T-cell (primary cell): ENCODE measurements around the gene LBR. TPM values are rescaled to one million over a fixed set of nuclear protein-coding genes. Genes with fewer than 3 reads are reported as not detected.

Experiments used
- ATAC-seq, 4 experiments: fragments of 200-7000 bp in 3 of 4; fragments of 150-1000 bp in 1 of 4; cut with Tn5 transposase; replicated peaks in 1 of 4; 1 replicate in 3 of 4; 2 replicates in 1 of 4; pipeline ENCODE4 v1.10.0; 2021; ENCODE audit warnings: moderate library complexity in 3 of 4, mild to moderate bottlenecking in 2 of 4, moderate number of reproducible peaks in 1 of 4
- CTCF ChIA-PET, 2 donors: fragments of 300-600 bp; sonication (Branson Sonifier 250); formaldehyde crosslinking; loops; one replicate each; lab custom pipeline; 2022; ENCODE audit warnings: antibody characterized with exemption in 2 of 2; lab: Charles Lee
- POLR2A ChIA-PET, 2 donors: fragments of 300-600 bp; sonication (Branson Sonifier 250); formaldehyde crosslinking; loops; one replicate each; lab custom pipeline; 2022; ENCODE audit warnings: antibody characterized with exemption in 2 of 2; lab: Charles Lee
- DNase-seq, 35 experiments: peaks; one replicate each; pipeline versions ENCODE4 v3.0.0 to v3.0.0-alpha.2; 2013 to 2023
- H3K27ac ChIP-seq: one replicate; pipeline ENCODE4 v1.5.1; 2013; ENCODE audit warnings: low read length
- H3K27me3 ChIP-seq, 2 experiments: replicated peaks in 1 of 2; 1 replicate in 1 of 2; 2 replicates in 1 of 2; pipeline versions ENCODE4 v1.6.1 to v1.7.0; 2013; ENCODE audit warnings: low read length in 1 of 2, mixed read lengths in 1 of 2; ENCODE audit not compliant: control insufficient read depth in 2 of 2, insufficient read depth in 2 of 2; ENCODE audit errors: extremely low read depth in 1 of 2
- H3K36me3 ChIP-seq, 2 donors: 1 replicate in 1 of 2; 2 replicates in 1 of 2; pipeline versions ENCODE4 v1.6.1 to v1.7.0; 2013; ENCODE audit warnings: low read length in 1 of 2; ENCODE audit not compliant: control insufficient read depth in 2 of 2, insufficient read depth in 1 of 2; ENCODE audit errors: extremely low read depth in 1 of 2
- H3K4me1 ChIP-seq, 2 experiments: 1 replicate in 1 of 2; 2 replicates in 1 of 2; pipeline versions ENCODE4 v1.6.1 to v1.7.0; 2013; ENCODE audit warnings: low read length in 2 of 2, mixed read lengths in 1 of 2; ENCODE audit not compliant: insufficient read depth in 2 of 2, control insufficient read depth in 1 of 2; ENCODE audit errors: extremely low read depth in 1 of 2
- H3K4me3 ChIP-seq, 2 donors: 1 replicate in 1 of 2; 2 replicates in 1 of 2; pipeline versions ENCODE4 v1.5.1 to v1.7.0; 2013; ENCODE audit warnings: mild to moderate bottlenecking in 2 of 2, low read length in 1 of 2, moderate library complexity in 1 of 2; ENCODE audit not compliant: control insufficient read depth in 1 of 2; ENCODE audit errors: extremely low read depth in 1 of 2
- H3K9me3 ChIP-seq: 2 replicates; pipeline ENCODE4 v1.7.0; 2013
- H3K27ac Mint-ChIP-seq, 2 donors: one replicate each; pipeline ENCODE4 v1.8.0; 2020 to 2021; ENCODE audit warnings: mild to moderate bottlenecking in 2 of 2, mixed read lengths in 2 of 2
- H3K27me3 Mint-ChIP-seq, 2 donors: one replicate each; pipeline ENCODE4 v1.8.0; 2021 to 2022; ENCODE audit warnings: mixed read lengths in 2 of 2
- H3K36me3 Mint-ChIP-seq: one replicate; pipeline ENCODE4 v1.8.0; 2021; ENCODE audit warnings: mixed read lengths
- H3K4me1 Mint-ChIP-seq, 3 donors: one replicate each; pipeline ENCODE4 v1.8.0; 2020 to 2022; ENCODE audit warnings: mixed read lengths in 3 of 3, mild to moderate bottlenecking in 1 of 3
- H3K4me3 Mint-ChIP-seq, 3 donors: one replicate each; pipeline ENCODE4 v1.8.0; 2020 to 2022; ENCODE audit warnings: mild to moderate bottlenecking in 3 of 3, mixed read lengths in 3 of 3, moderate library complexity in 3 of 3
- H3K9me3 Mint-ChIP-seq, 3 donors: one replicate each; pipeline ENCODE4 v1.8.0; 2020 to 2022; ENCODE audit warnings: mixed read lengths in 3 of 3
- WGBS: methylation state at CpG from one replicate; pipeline ENCODE4 v1.1.5; 2013; ENCODE audit warnings: missing lambda C conversion rate; ENCODE audit not compliant: insufficient coverage; 5-methylcytosine and 5-hydroxymethylcytosine counted together
- total RNA-seq, 35 experiments: library from RNA in 6 of 35; stranded (reverse) in 6 of 35; fragments of 120-200 nt in 1 of 35; gene quantifications; one replicate each; pipeline versions ENCODE4 v1.2.1 to v1.2.4 and lab custom pipeline; 2013 to 2026

Gene LBR
- total RNA-seq, 5 donors from 2014 or later (not counting 1 experiment from before 2014, with no cell fraction given): 105 to 142 (median 118) TPM

GRCh38 chr1:225460737-225461532 is 33.1 kb upstream of the LBR start:
- CTCF ChIA-PET: interaction anchor here (0.7 to 1.5 kb wide), 7 partner anchors 12 to 527 kb away, joined by 3 to 11 read pairs (median 3); partner anchors contain the start of gene LBR (in 1 of the 2)
- POLR2A ChIA-PET: interaction anchor here in 1 of 2 donors (0.5 to 0.6 kb wide), 2 partner anchors 16 to 32 kb away, joined by 3 to 5 read pairs; no protein-coding TSS in a partner anchor
- Mint-ChIP-seq H3K27me3 (no peaks in the 10 kb centered on the region), H3K27ac (peak overlapping the region; percentile 61 to 75), H3K4me3 (peak overlapping the region in 1 of 3 donors; percentile 0), H3K9me3 (no peaks in the 10 kb centered on the region), H3K36me3 (no peaks in the 10 kb centered on the region), H3K4me1 (peaks cover 28 to 54% (median 44%) of the 10 kb centered on the region in 3 donors)
- ATAC-seq (peak; percentile 82 to 91 (median 84)), DNase-seq (peak in 32 of 35 experiments; percentile 33 to 77 (median 58))
- Histone ChIP-seq H3K9me3 (no peaks in the 10 kb centered on the region), H3K4me3 (no peak overlapping the region), H3K27me3 (no peaks in the 10 kb centered on the region), H3K27ac (peak overlapping the region; percentile 43), H3K4me1 (peaks cover 3 to 56% of the 10 kb centered on the region in 2 experiments), H3K36me3 (no peaks in the 10 kb centered on the region)
- WGBS: 55% methylated on average over 4 of the region's 8 CpGs

- Mint-ChIP-seq H3K36me3 (no peaks in the 10 kb centered on the region), H3K27me3 (no peaks in the 10 kb centered on the region), H3K4me1 (peaks cover 25 to 49% (median 38%) of the 10 kb centered on the region in 3 donors), H3K9me3 (no peaks in the 10 kb centered on the region), H3K27ac (peak overlapping the region; percentile 61 to 75), H3K4me3 (peak overlapping the region in 2 of 3 donors; percentile 0 to 7)
- Histone ChIP-seq H3K9me3 (no peaks in the 10 kb centered on the region), H3K4me1 (peaks cover 3 to 51% of the 10 kb centered on the region in 2 experiments), H3K36me3 (no peaks in the 10 kb centered on the region), H3K4me3 (no peak overlapping the region), H3K27ac (peak overlapping the region; percentile 43), H3K27me3 (no peaks in the 10 kb centered on the region)
- peak in 6 of 35 experiments; percentile 8 to 43 (median 26) for DNase-seq
- peak in 3 of 4 experiments; percentile 10 to 53 (median 14) for ATAC-seq
- WGBS: 73% methylated on average over 15 of the region's 18 CpGs
- ChIA-PET CTCF (interaction anchor here (0.6 to 1.5 kb wide), 7 partner anchors 13 to 36 kb away, joined by 3 to 11 read pairs (median 3); partner anchors contain the start of gene LBR (in 1 of the 2)), POLR2A (interaction anchor here in 1 of 2 donors (0.5 to 0.6 kb wide), 2 partner anchors 15 to 31 kb away, joined by 3 to 5 read pairs; no protein-coding TSS in a partner anchor)
These were observed 32.3 kb upstream of the LBR start for GRCh38 chr1:225460021-225460736.

DNA sequence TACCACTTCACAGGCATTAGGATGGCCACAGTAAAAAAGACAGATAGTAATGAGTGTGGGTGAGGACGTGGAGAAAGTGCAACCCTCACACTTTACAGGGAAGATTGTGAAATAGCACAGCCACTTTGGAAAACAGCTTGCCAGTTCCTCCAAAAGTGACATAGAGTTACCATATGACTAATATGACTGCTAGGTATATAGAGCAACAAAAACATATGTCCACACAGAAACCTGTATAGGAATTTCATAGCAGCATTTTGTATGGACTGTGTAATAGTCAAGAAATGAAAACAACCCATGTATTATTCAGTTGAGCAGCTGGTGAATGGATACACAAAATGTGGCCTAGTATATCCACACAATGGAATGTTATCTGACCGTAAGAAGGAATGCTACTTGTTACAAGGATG is 30.4 kb upstream of the LBR start:
- H3K4me1 Mint-ChIP-seq: peaks cover 36 to 57% (median 39%) of the 10 kb centered on the region in 3 donors
- H3K4me1 ChIP-seq: peaks cover 3 to 51% of the 10 kb centered on the region in 2 experiments
- no peak for DNase-seq
- H3K36me3 ChIP-seq: no peaks in the 10 kb centered on the region
- no peak overlapping the region for H3K4me3 ChIP-seq
- no peak overlapping the region for H3K27ac ChIP-seq
- POLR2A ChIA-PET: no interaction called here
- H3K4me3 Mint-ChIP-seq: no peak overlapping the region
- H3K27ac Mint-ChIP-seq: no peak overlapping the region
- WGBS: 83% methylated on average over 1 of the region's 2 CpGs
- H3K27me3 ChIP-seq: no peaks in the 10 kb centered on the region
- H3K9me3 ChIP-seq: no peaks in the 10 kb centered on the region
- CTCF ChIA-PET: interaction anchor here in 1 of 2 donors (1.1 kb wide), 1 partner anchor 15 kb away, joined by 3 read pairs; no protein-coding TSS in a partner anchor
- no peaks in the 10 kb centered on the region for H3K27me3 Mint-ChIP-seq
- H3K9me3 Mint-ChIP-seq: no peaks in the 10 kb centered on the region
- H3K36me3 Mint-ChIP-seq: no peaks in the 10 kb centered on the region
- no peak for ATAC-seq

DNA sequence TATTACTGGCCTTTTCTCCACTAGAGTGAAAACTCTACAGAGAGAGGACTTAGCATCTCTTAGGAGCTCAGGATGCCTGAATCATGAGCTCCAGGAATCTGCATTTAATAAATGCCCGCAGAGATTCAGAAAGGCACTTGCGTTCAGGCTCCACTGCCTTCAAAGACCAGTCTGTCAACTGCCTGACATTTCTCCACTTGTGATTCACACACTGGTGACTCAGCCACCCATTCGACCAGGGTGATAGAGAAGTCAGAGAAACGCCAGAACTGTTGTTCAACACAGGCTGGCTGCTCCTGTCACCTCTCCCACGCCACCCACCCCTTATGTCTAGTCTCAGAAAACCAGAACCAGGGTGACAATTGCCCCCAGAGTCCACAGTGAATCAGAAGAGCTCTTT is 26.9 kb upstream of the LBR start:
- Histone ChIP-seq H3K9me3 (no peaks in the 10 kb centered on the region), H3K4me3 (no peak overlapping the region), H3K27ac (peak overlapping the region; percentile 58), H3K36me3 (no peaks in the 10 kb centered on the region), H3K4me1 (peaks cover 0 to 25% of the 10 kb centered on the region in 2 experiments), H3K27me3 (no peaks in the 10 kb centered on the region)
- Mint-ChIP-seq H3K27me3 (no peaks in the 10 kb centered on the region), H3K4me1 (peaks cover 23 to 40% (median 26%) of the 10 kb centered on the region in 3 donors), H3K4me3 (no peak overlapping the region), H3K27ac (peak overlapping the region; percentile 55 to 75), H3K9me3 (no peaks in the 10 kb centered on the region), H3K36me3 (no peaks in the 10 kb centered on the region)
- ChIA-PET POLR2A (interaction anchor here in 1 of 2 donors (0.9 kb wide), 1 partner anchor 10 kb away, joined by 5 read pairs; no protein-coding TSS in a partner anchor), CTCF (interaction anchor here in 1 of 2 donors (1.2 kb wide), 1 partner anchor 13 kb away, joined by 4 read pairs; no protein-coding TSS in a partner anchor)
- WGBS: 25% methylated on average over 3 of the region's 5 CpGs
- DNase-seq (peak in 16 of 35 experiments; percentile 21 to 63 (median 42)), ATAC-seq (peak; percentile 53 to 91 (median 76))

- no peak for DNase-seq
- no peak overlapping the region for H3K27ac ChIP-seq
These were observed 26.2 kb upstream of the LBR start for GRCh38 chr1:225453797-225454648.

More at GRCh38 chr1:225453797-225454648, 26.2 kb upstream of the LBR start:
- H3K36me3 Mint-ChIP-seq: no peaks in the 10 kb centered on the region
- peak in 2 of 4 experiments; percentile 9 to 20 for ATAC-seq
- ChIA-PET CTCF (interaction anchor here in 1 of 2 donors (1.2 kb wide), 1 partner anchor 14 kb away, joined by 4 read pairs; no protein-coding TSS in a partner anchor), POLR2A (no interaction called here)
- H3K4me3 ChIP-seq: no peak overlapping the region
- H3K4me1 Mint-ChIP-seq: peaks cover 22 to 37% (median 25%) of the 10 kb centered on the region in 3 donors
- H3K9me3 ChIP-seq: no peaks in the 10 kb centered on the region
- no CpG with 5 or more reads among the region's 5 CpGs for WGBS
- no peaks in the 10 kb centered on the region for H3K36me3 ChIP-seq
- no peak overlapping the region for H3K4me3 Mint-ChIP-seq
- peaks cover 0 to 27% of the 10 kb centered on the region in 2 experiments for H3K4me1 ChIP-seq
- H3K27me3 Mint-ChIP-seq: no peaks in the 10 kb centered on the region
- H3K27me3 ChIP-seq: no peaks in the 10 kb centered on the region
- no peaks in the 10 kb centered on the region for H3K9me3 Mint-ChIP-seq
- H3K27ac Mint-ChIP-seq: peak overlapping the region in 1 of 2 donors; percentile 55
